Activated T-cell treated with anti-CD3 and anti-CD28 coated beads for 1 hour (primary cell): ENCODE data around the gene RPL28.

Experiments used
- DNase-seq: peaks from one replicate; pipeline ENCODE4 v3.0.0-alpha.2; 2020; ENCODE audit warnings: low read depth

The RPL28 gene

GRCh38 chr19:55353803-55354697 is 31.7 kb upstream of the RPL28 start:
- peak; percentile 50 for DNase-seq

DNA sequence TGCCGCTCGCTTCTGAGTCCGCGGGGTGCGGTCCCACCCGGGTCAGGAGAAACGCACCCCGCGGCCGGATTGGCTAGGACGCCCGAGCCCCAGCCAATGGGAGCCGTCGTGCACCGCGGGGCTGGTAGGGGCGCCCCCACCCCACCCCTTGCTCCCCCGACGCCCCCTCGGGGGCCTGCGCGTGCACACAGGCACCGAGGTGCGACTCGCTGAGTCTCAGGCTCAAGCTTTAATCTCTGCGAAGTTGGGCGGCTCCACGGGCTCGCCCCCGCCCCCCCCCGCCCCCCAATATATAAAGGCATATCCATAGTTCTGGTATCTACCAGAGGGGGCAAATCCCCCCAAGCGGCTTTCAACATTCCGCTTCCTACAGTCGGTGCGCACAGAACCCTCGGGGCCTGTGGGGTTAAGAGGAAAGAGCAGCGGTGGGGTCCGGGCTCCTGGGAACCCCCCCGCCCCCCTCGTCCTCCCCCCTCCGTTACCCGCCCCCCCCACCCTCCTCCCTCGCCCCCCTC is 31.0 kb upstream of the RPL28 start, which contains the start of gene COX6B2:
Gene COX6B2 (minus strand): TSS at position 22 of the 515 bp plus-strand sequence. CDS start 198 bp downstream, outside the sequence.
- DNase-seq, result no peak

GRCh38 chr19:55355213-55355821 is 30.4 kb upstream of the RPL28 start:
- no peak for DNase-seq

DNA sequence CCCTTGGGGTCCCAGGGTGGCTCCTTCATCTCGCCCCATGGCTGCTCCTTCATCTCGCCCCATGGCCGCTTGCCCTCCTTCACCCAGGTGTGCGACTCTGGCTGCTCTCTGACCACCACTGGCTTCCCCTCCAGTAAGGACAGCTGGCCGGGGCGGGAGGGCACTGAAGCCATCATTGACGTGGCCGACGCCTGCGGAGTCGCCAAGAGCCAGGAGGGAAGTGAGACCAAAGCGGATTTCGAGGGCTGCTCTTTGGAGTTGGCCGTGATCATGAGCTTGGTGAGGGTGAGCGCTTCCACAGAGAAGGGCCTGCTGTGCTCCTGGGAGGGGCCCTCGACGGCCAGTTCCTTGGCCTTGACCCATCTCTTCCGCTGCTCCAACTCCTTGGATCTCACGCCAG is 27.2 kb upstream of the RPL28 start:
- no peak for DNase-seq

GRCh38 chr19:55358943-55359908 is 26.5 kb upstream of the RPL28 start:
- no peak for DNase-seq

GRCh38 chr19:55360902-55361301 is 24.8 kb upstream of the RPL28 start:
- no peak for DNase-seq

GRCh38 chr19:55362174-55362989 is 23.4 kb upstream of the RPL28 start:
- no peak for DNase-seq

GRCh38 chr19:55362990-55363716 is 22.6 kb upstream of the RPL28 start, which contains the start of gene GARIN5B:
GARIN5B (minus strand) TSS chr19:55363260; CDS start chr19:55363066, 194 bp downstream.
- DNase-seq, result no peak

- no peak for DNase-seq
Observed at GRCh38 chr19:55365245-55365644, 20.5 kb upstream of the RPL28 start.

DNA sequence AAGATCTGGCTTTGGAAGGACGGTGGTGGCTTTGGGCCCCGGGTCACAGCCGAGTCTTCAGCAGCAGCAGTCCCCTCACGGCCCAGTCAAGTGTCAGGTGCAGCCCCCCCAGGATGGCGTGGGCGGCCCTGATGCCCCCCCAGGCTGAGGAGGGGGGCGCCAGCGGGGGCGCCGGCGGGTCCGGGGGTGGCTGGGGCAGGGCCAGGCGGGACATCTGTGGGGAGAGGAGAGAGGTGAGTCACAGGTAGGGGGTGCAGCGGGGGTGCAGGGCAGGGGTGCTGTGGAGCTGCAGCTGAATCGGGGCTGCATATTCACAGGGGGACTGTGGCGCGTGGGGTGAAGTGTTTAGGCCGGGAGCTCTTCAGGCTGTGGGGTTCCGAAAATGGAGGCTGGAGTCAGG is 19.8 kb upstream of the RPL28 start:
- no peak for DNase-seq

- no peak for DNase-seq
Observed at GRCh38 chr19:55366790-55367189, 18.9 kb upstream of the RPL28 start.

GRCh38 chr19:55368106-55368505 is 17.6 kb upstream of the RPL28 start:
- DNase-seq, result no peak

GRCh38 chr19:55368701-55369563 is 16.8 kb upstream of the RPL28 start:
- DNase-seq, result no peak

DNA sequence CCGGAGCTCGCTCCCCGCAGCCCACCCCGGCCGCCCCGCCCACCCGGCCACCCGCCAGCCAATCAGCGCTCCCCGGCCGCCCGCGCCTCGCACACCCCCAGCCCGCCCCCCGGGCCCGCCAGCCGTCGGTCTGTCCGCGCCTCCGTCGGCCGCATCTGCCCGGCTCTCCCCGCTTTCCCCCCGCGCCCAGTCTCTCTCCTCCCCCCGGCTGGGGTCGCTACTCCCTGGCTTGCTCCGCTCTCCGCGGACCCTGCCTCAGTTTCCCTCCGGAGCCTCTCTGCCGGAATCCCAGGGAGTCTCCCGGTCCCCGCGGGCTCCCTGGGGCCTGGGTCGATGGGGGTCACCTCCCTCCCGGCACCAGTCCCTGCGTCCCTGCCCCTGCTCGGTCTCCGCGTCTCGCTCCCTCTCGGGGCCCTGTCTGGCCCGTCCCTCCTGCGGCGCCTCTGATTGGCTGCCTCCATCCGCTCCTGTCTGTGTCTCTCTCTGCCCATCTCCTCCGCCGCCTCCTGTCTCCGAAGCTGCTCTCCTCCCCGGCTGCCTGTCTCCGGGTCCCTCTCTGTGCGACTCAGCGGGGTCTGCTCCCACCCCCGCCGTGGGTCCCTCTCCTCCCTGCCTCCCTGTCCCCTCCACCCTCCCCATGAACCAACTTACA is 16.0 kb upstream of the RPL28 start:
- DNase-seq, result no peak

DNA sequence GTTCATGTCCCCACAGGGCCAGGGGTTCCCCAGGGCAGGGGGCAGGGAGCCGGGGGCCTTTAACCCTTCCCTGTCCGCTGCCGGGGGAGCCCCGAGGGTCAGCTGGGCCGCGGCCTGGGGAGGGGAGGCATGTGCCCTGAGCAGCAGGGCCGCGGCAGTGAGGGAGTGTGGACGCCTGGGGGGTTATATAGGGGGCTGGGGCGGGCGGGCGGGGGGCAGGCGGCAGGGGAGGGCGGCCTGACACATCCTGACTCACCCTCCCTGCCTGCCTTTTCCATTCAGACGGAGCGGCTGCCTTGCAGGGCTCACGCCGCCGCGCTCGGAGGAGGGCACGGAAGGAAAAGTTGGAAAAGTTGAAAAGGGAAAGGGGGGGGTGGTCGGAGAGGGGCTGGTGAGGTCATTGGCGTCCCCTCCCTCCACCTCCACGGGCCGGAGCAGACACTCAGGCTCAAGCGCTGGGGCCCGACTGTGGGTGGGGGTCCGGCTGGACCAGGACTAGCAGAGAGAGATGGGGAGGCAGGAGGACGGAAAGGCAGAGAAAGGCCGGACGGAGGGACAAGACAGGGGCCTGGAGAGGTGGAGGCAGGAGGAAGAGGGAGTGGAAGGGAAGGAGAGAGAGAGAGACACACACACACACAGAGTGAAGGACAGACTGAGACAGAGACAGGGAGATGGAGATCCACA is 15.3 kb upstream of the RPL28 start, which contains the start of gene IL11:
Gene IL11 (minus strand): TSS at position 159 of the 684 bp plus-strand sequence. CDS start 153 bp downstream, at position 6.
- DNase-seq, result no peak

- no peak for DNase-seq
Observed at GRCh38 chr19:55372316-55373081, 13.2 kb upstream of the RPL28 start.

- DNase-seq, result no peak
Observed at GRCh38 chr19:55373306-55373992, 12.3 kb upstream of the RPL28 start.
